ENCODE data around the gene MEI1.

GRCh38 chr22:41844513-41844912 lies 145.2 kb downstream of the MEI1 start:
- TF ChIP-seq CTCF (conservative IDR thresholded peaks at IDR 0.05; ENCODE audit: low read length), result no peak
- TF ChIP-seq EZH2phosphoT487 (IDR thresholded peaks at IDR 0.05; ENCODE audit: borderline replicate concordance, low read depth, low read length), result no peak

All from OCI-LY7 (cell line).